Astrocyte (in vitro differentiated cells and primary cell): ENCODE measurements around the gene ATP10A. TPM values are rescaled to one million over a fixed set of nuclear protein-coding genes. Genes with fewer than 3 reads are reported as not detected.

Source experiments
- DNase-seq: peaks from one replicate; pipeline ENCODE4 v3.0.0-alpha.2; 2010; ENCODE audit warnings: low read depth
- FAIRE-seq: peaks from 2 replicates; lab custom pipeline; 2011; peaks lifted over from hg19 to GRCh38; lab: Jason Lieb, UNC
- H2AFZ ChIP-seq: 2 replicates; pipeline ENCODE4 v1.6.0; 2012; ENCODE audit warnings: low read depth, low read length, inconsistent platforms
- H3K27ac ChIP-seq: 2 replicates; pipeline ENCODE4 v1.5.1; 2011; ENCODE audit warnings: low read depth, low read length, inconsistent platforms
- H3K27me3 ChIP-seq: 2 replicates; pipeline ENCODE4 v1.6.0; 2011; ENCODE audit warnings: low read length, inconsistent platforms; ENCODE audit not compliant: insufficient read depth
- H3K36me3 ChIP-seq: 2 replicates; pipeline ENCODE4 v1.5.1; 2011; ENCODE audit warnings: low read length, inconsistent platforms; ENCODE audit not compliant: insufficient read depth
- H3K4me1 ChIP-seq: 2 replicates; pipeline ENCODE4 v1.5.1; 2011; ENCODE audit warnings: low read length, inconsistent platforms; ENCODE audit not compliant: insufficient read depth
- H3K4me2 ChIP-seq: 2 replicates; pipeline ENCODE4 v1.6.0; 2012; ENCODE audit warnings: low read length, inconsistent platforms
- H3K4me3 ChIP-seq: 2 replicates; pipeline ENCODE4 v1.5.1; 2011; ENCODE audit warnings: low read depth, mild to moderate bottlenecking, low read length, inconsistent platforms; ENCODE audit not compliant: insufficient read depth
- H3K79me2 ChIP-seq: 2 replicates; pipeline ENCODE4 v1.6.0; 2012; ENCODE audit warnings: mild to moderate bottlenecking, low read length, inconsistent platforms; ENCODE audit not compliant: insufficient read depth
- H3K9ac ChIP-seq: 2 replicates; pipeline ENCODE4 v1.6.0; 2012; ENCODE audit warnings: mild to moderate bottlenecking, low read length, inconsistent platforms
- H3K9me3 ChIP-seq: 2 replicates; pipeline ENCODE4 v1.5.1; 2012; ENCODE audit warnings: low read depth, mild to moderate bottlenecking, low read length, inconsistent platforms; ENCODE audit not compliant: insufficient read depth
- H4K20me1 ChIP-seq: 2 replicates; pipeline ENCODE4 v1.6.0; 2012; ENCODE audit warnings: low read length, inconsistent platforms; ENCODE audit not compliant: insufficient read depth
- H3K27ac Mint-ChIP-seq: one replicate; pipeline ENCODE4 v1.8.0; 2021; ENCODE audit warnings: mild to moderate bottlenecking, mixed read lengths; ENCODE audit not compliant: unreplicated experiment
- H3K27me3 Mint-ChIP-seq: one replicate; pipeline ENCODE4 v1.8.0; 2021; ENCODE audit warnings: low read depth, mixed read lengths; ENCODE audit not compliant: unreplicated experiment
- H3K36me3 Mint-ChIP-seq: one replicate; pipeline ENCODE4 v1.8.0; 2021; ENCODE audit warnings: low read depth, mixed read lengths; ENCODE audit not compliant: unreplicated experiment
- H3K4me1 Mint-ChIP-seq: one replicate; pipeline ENCODE4 v1.8.0; 2021; ENCODE audit warnings: low read depth, mixed read lengths; ENCODE audit not compliant: unreplicated experiment
- H3K4me3 Mint-ChIP-seq: one replicate; pipeline ENCODE4 v1.8.0; 2021; ENCODE audit warnings: mild to moderate bottlenecking, moderate library complexity, mixed read lengths; ENCODE audit not compliant: unreplicated experiment
- H3K9me3 Mint-ChIP-seq: one replicate; pipeline ENCODE4 v1.8.0; 2021; ENCODE audit warnings: mild to moderate bottlenecking, mixed read lengths; ENCODE audit not compliant: unreplicated experiment
- CTCF ChIP-seq: IDR thresholded peaks from 2 replicates; pipeline ENCODE4 v1.5.1; 2011; ENCODE audit warnings: low read depth, mild to moderate bottlenecking, inconsistent platforms, low read length, moderate library complexity; ENCODE audit not compliant: insufficient read depth
- EZH2 ChIP-seq: IDR thresholded peaks from 2 replicates; pipeline ENCODE4 v1.6.1; 2012; ENCODE audit warnings: mild to moderate bottlenecking, low read length, inconsistent platforms; ENCODE audit not compliant: insufficient read depth
- total RNA-seq: library from RNA; stranded (reverse); gene quantifications from 2 replicates; pipeline ENCODE4 v1.2.1, GENCODE V29; 2021

The ATP10A gene
- total RNA-seq, 1 donor from 2014 or later, result 21.1 TPM

GRCh38 chr15:25727116-25727515, 136.0 kb downstream of the ATP10A start:
- Mint-ChIP-seq H3K4me1 (peaks cover 9% of the 10 kb centered on the region), H3K27ac (no peak overlapping the region), H3K9me3 (no peaks in the 10 kb centered on the region), H3K27me3 (no peaks in the 10 kb centered on the region), H3K4me3 (no peak overlapping the region), H3K36me3 (peaks cover 24% of the 10 kb centered on the region)
- Histone ChIP-seq H3K4me3 (no peak overlapping the region), H3K4me1 (no peaks in the 10 kb centered on the region), H3K27me3 (no peaks in the 10 kb centered on the region), H3K9ac (no peak overlapping the region), H3K79me2 (no peaks in the 10 kb centered on the region), H3K36me3 (peaks cover 6% of the 10 kb centered on the region), H3K9me3 (no peaks in the 10 kb centered on the region), H4K20me1 (no peaks in the 10 kb centered on the region), H3K4me2 (no peak overlapping the region), H2AFZ (no peak overlapping the region), H3K27ac (no peak overlapping the region)
- no peak for TF ChIP-seq EZH2
- TF ChIP-seq CTCF, result no peak
- DNase-seq (no peak), FAIRE-seq (no peak)

GRCh38 chr15:25725758-25726157, 137.4 kb downstream of the ATP10A start:
- H3K79me2 ChIP-seq, result no peaks in the 10 kb centered on the region
- no peak overlapping the region for H3K4me3 ChIP-seq
- no peaks in the 10 kb centered on the region for H3K9me3 ChIP-seq
- no peaks in the 10 kb centered on the region for H3K4me1 ChIP-seq
- FAIRE-seq (no peak), DNase-seq (no peak)
- H3K36me3 ChIP-seq, result peaks cover 6% of the 10 kb centered on the region
- no peaks in the 10 kb centered on the region for H3K27me3 ChIP-seq
- no peak overlapping the region for H2AFZ ChIP-seq
- Mint-ChIP-seq H3K9me3 (no peaks in the 10 kb centered on the region), H3K27me3 (no peaks in the 10 kb centered on the region), H3K4me1 (peaks cover under 1% of the 10 kb centered on the region), H3K4me3 (no peak overlapping the region), H3K27ac (no peak overlapping the region), H3K36me3 (peaks cover 26% of the 10 kb centered on the region)
- H3K27ac ChIP-seq, result no peak overlapping the region
- H4K20me1 ChIP-seq, result no peaks in the 10 kb centered on the region
- H3K9ac ChIP-seq, result no peak overlapping the region
- TF ChIP-seq EZH2 (no peak), CTCF (no peak)
- no peak overlapping the region for H3K4me2 ChIP-seq

GRCh38 chr15:25724899-25725298, 138.2 kb downstream of the ATP10A start:
- Mint-ChIP-seq H3K9me3 (no peaks in the 10 kb centered on the region), H3K36me3 (peaks cover 28% of the 10 kb centered on the region), H3K4me1 (no peaks in the 10 kb centered on the region), H3K4me3 (no peak overlapping the region), H3K27me3 (no peaks in the 10 kb centered on the region), H3K27ac (no peak overlapping the region)
- Histone ChIP-seq H3K4me1 (no peaks in the 10 kb centered on the region), H3K27me3 (no peaks in the 10 kb centered on the region), H4K20me1 (no peaks in the 10 kb centered on the region), H3K9me3 (no peaks in the 10 kb centered on the region), H3K27ac (no peak overlapping the region), H3K79me2 (no peaks in the 10 kb centered on the region), H3K36me3 (peaks cover 9% of the 10 kb centered on the region), H3K4me2 (no peak overlapping the region), H2AFZ (no peak overlapping the region), H3K9ac (no peak overlapping the region), H3K4me3 (no peak overlapping the region)
- no peak for TF ChIP-seq EZH2
- TF ChIP-seq CTCF, result no peak
- DNase-seq, result no peak
- no peak for FAIRE-seq
